Measurements from ENCODE around the gene NLRC5.
"Not testable (repeated sequence)": the region's sequence is repeated elsewhere in the genome, so short reads cannot be mapped to it uniquely, and the experiment has no call there.

NLRC5 gene

GRCh38 chr16:57109259-57110105 is 120.1 kb downstream of the NLRC5 start:
- not testable (repeated sequence) for DNase-seq

DNA sequence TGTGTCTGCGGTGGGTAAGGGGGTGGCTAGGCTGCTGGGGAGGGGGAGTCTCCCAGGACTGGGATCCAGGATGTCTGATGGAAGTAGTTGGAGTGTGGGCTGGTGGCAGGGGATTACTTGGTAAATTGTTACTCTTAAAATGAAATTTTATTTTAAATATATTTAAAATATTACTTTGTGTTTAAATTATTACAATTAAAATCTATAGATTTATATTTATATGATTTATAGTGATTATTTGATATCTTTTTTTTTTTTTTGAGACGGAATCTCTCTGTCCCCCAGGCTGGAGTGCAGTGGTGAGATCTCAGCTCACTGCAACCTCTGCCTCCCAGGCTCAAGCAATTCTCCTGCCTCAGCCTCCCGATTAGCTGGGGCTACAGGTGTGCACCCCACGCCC is 121.6 kb downstream of the NLRC5 start:
- DNase-seq = no peak

GRCh38 chr16:57111420-57111819 is 122.1 kb downstream of the NLRC5 start:
- no peak for DNase-seq

DNA sequence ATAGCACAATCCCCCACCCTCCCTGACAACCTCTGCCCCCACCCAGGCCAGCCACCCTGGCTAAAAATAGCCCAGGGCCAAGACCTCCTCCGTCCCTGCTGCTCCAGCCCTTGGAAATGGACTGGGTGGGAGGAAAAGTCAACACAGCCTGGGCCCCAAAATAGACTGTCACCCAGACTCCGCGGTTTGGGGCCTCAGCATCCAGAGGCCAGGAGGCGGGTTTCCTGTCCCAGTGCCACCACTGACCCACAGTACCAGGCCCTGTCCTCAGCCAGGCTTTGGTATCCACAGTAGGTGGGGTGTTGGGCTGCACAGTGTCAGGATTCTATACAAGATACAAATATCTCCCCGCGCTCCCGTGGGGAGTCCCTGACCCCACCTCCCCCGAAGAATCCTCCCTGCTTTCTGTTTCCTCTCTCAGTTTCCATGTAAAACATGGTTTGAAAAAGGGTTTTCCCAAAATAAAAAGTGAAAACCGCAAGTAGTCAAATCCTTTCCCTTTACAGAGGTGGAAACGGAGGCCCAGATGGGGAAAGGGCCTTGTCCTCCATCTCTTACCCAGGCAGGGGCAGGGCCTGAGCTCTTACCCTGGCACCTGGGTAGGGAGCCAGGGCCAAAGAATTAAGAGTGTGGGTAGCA is 123.2 kb downstream of the NLRC5 start:
- no peak for DNase-seq

DNA sequence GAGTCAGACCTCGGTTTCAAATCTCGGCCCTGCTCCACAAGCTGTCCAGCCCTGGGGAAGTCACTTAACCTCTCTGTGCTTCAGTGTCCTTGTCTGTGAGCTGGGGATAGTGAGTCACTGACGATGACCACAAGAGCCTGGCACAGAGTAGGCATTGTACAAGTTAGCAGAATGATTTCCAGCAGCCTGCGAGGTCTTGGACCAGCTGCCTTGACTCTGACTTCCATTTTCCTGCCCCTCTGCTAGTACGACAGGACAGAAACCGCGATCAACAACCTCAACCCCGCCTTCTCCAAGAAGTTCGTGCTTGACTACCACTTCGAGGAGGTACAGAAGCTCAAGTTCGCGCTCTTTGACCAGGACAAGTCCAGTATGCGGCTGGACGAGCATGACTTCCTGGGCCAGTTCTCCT is 123.7 kb downstream of the NLRC5 start:
- DNase-seq = no peak

GRCh38 chr16:57113664-57114063 is 124.3 kb downstream of the NLRC5 start:
- DNase-seq = no peak

DNA sequence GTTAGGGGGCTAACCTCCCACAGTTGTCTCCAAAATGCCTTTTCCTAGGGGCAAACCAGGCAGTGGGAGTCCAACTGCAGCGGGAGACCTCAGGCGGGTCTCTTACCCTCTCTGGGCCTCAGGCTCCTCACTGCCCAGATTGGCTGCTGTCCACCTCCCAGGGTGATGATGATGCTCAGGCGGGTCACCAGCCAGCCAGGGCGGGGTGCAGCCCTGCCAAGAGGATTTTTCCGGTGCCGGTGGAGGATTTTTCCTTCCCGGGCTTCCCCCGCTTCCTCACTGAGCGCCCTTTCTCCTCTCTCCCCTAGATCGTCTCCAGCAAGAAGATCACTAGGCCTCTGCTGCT is 125.8 kb downstream of the NLRC5 start:
- no peak for DNase-seq

- no peak for DNase-seq
Measured at GRCh38 chr16:57115514-57116182, 126.3 kb downstream of the NLRC5 start.

DNA sequence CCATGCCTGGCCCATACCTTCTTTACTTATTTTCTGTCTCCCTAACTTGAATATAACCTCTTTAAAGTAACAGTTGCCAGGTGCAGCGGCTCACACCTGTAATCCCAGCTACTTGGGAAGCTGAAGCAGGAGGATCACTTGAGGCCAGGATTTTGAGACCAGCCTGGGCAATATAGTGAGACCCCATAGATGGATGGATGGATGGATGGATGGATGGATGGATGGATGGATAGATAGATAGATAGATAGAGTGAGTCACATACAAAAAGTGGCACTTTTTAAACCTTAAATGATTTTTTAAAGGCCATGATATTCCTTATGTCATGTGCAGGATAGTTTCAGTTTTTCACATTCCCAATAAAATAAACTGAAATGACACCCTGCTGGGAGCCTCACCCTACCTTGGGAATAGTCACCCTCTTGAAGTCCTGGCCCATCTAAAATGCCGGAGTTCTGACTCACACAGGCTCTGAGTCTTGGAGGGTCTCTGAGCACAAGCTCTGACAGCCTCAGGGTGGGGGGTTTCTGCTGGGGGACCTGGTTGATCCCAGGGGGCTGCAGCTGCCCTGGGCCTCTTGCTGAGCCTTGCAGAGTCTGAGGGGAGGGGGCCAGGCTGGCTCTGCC is 129.2 kb downstream of the NLRC5 start:
- DNase-seq = no peak

DNA sequence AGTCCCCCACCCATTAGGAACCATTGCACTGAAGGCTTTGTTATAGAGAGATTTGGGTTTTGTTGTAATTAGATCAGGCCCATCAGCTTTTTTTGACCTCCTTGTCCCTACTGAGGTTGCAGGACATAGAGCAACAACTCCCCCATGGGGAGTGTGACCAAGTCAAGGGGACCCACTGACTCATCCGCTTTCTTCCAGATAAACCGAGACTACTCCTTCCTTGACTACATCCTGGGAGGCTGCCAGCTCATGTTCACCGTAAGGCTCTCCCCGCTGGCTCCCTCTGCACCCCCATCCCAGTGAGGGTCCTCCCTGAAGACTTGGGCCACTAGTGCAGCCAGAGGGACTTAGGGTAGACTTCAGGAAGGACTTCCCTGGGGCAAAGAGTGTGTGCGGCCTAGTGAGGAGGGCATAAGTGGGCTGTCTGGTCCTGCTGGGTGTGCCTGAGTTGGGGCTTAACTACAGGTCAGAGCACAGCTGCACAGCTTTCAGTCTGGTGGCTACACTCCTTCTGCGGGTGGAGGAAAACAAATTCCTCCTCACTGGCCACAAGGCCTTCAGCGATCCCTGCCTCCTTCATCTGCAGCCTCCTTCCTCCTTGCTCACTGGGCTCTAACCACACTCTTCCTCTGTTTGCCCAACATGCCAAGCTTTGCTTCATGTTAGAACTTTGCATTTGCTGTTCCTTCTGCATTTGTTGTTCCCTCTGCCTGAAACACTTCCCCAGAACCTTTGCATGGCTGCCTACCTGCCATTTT is 134.0 kb downstream of the NLRC5 start:
- no peak for DNase-seq

DNA sequence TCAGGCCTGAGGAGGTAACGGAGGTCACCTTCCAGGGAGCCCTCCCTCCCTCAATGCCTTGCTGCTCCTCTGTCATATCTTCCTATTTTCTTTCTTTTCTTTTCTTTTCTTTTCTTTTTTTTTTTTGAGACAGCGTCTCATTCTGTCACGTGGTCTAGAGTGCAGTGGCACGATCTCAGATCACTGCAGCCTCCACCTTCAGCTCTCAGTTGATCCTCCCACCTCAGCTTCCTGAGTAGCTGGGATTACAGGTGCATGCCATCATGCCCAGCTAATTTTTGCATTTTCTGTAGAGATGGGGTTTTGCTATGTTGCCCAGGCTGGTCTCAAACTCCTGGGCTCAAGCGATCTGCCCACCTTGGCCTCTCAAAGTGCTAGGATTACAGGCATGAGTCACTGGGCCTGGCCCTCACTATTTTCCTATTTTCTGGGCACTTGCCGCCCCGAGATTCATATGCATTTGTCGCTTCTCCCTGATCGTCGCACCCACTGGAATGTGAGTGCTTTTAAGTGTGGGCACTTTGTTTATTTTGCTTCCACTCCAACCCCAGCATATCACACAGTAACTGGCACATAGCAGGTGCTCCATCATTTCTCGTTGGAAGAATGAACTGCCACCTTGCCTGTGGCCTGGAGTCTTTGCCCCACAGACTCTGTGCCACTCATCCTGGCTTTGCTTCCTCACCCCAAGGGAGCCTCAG is 134.8 kb downstream of the NLRC5 start:
- no peak for DNase-seq

DNA sequence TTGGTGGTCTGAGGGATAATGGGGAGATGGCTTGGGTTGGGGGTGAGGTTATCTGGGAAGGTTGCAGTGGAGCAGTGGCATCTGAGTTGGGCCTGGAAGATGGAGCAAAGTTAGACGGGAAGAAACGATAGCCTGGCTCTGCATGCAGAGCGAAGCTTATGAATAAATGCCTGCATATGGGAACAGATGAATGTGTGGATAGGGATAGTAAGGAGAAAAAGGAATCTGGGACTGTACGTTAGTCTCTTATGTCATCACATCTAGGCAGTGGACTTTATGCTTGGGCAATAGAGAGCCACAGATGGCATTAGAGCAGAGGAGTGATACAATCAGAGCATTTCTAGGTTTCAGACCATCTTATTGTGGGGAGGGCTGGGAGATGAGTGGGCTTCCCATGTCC is 136.0 kb downstream of the NLRC5 start:
- no peak for DNase-seq

GRCh38 chr16:57125969-57126368 is 136.6 kb downstream of the NLRC5 start:
- DNase-seq = no peak

DNA sequence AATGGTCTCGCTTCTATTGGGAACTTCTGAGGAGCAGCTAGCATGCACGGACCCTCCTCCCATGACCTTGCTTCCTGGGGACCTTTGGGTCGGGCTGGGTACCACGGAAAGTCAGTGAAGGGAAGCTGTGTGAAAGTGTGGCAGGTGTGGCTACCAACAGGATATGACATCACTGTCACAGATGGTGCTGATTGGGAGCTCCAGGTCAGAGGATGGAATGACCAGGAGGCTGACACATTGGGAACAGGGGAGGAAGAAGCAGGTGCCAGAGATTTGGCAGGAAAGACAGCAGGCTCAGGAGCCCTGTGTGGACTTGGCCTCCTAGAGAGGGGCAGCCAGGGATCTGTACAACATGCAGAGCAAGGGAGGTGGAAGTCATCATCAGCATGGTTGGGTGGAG is 137.1 kb downstream of the NLRC5 start:
- DNase-seq = no peak

- DNase-seq = no peak
Measured at GRCh38 chr16:57127037-57127763, 137.8 kb downstream of the NLRC5 start.

DNA sequence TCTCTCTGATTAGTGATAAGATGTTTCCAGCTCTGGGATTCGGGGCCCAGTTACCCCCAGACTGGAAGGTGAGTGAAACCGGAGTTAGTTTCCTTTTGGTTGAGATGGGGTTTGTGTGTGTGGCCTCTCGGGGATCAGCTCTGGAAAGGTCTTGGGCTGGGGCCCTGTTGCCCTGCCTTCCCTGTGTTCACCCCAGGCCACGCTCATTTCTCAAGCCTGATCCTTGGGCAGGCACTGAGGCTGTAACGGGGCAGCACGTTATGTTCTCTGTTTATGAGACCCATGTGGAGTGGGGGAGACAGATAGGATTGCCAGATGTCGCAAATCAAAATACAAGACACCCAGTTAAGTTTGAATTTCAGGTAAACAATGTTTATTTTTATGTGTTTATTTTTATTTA is 138.5 kb downstream of the NLRC5 start:
- DNase-seq = no peak

- no peak for DNase-seq
Measured at GRCh38 chr16:57128771-57129389, 139.5 kb downstream of the NLRC5 start.

- no peak for DNase-seq
Measured at GRCh38 chr16:57130950-57131321, 141.6 kb downstream of the NLRC5 start.

GRCh38 chr16:57131351-57131970 is 142.1 kb downstream of the NLRC5 start:
- no peak for DNase-seq

- no peak for DNase-seq
Measured at GRCh38 chr16:57132470-57132869, 143.1 kb downstream of the NLRC5 start.

DNA sequence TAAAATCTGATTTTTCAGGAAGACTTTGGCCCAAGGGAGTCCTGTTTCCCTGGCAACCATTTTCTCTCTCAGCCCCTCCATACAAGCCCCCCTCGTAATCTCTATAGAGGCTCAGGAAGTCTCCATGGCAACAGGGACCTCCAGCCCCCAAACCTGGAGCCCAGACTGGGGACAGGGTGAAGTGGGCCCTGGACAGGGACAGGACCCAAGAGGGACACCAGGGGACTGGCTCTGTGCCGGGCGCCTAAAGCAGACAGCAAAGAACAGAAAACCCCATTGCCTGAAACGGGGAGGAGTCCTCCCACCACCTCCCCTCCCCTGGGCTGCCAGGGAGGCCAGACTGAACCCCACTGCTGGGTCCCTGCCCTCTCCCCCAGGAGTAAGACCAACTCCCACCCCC is 143.7 kb downstream of the NLRC5 start:
- DNase-seq = no peak
